Astrocyte of the hippocampus (primary cell): Measurements from ENCODE around the gene MOB2.

Experiments
- DNase-seq: peaks from one replicate; pipeline ENCODE4 v3.0.0; 2011; ENCODE audit warnings: low read depth, low spot score

The MOB2 gene

GRCh38 chr11:1504138-1504537 lies 17.6 kb upstream of the MOB2 start:
- DNase-seq, result no peak

- no peak for DNase-seq
Measured at GRCh38 chr11:1503708-1504104, 17.1 kb upstream of the MOB2 start.

- peak; percentile 55 for DNase-seq
Measured at GRCh38 chr11:1502954-1503707, 16.6 kb upstream of the MOB2 start.

GRCh38 chr11:1502168-1502953 lies 15.8 kb upstream of the MOB2 start:
- no peak for DNase-seq

GRCh38 chr11:1501421-1502167 lies 15.0 kb upstream of the MOB2 start:
- no peak for DNase-seq

- DNase-seq, result no peak
Measured at GRCh38 chr11:1500466-1501420, 14.2 kb upstream of the MOB2 start.

GRCh38 chr11:1499899-1500298 lies 13.3 kb upstream of the MOB2 start:
- DNase-seq, result no peak

GRCh38 chr11:1499261-1499890 lies 12.8 kb upstream of the MOB2 start:
- no peak for DNase-seq

GRCh38 chr11:1498262-1498661 lies 11.7 kb upstream of the MOB2 start:
- DNase-seq, result no peak

GRCh38 chr11:1497600-1497999 lies 11.0 kb upstream of the MOB2 start:
- no peak for DNase-seq

- no peak for DNase-seq
Measured at GRCh38 chr11:1496761-1497095, 10.1 kb upstream of the MOB2 start.

GRCh38 chr11:1496091-1496760 lies 9.6 kb upstream of the MOB2 start:
- DNase-seq, result no peak

GRCh38 chr11:1494650-1495049 lies 8.1 kb upstream of the MOB2 start:
- no peak for DNase-seq

GRCh38 chr11:1493650-1494244 lies 7.2 kb upstream of the MOB2 start:
- no peak for DNase-seq

- DNase-seq, result no peak
Measured at GRCh38 chr11:1491379-1491778, 4.8 kb upstream of the MOB2 start.

GRCh38 chr11:1490651-1491050 lies 4.1 kb upstream of the MOB2 start:
- no peak for DNase-seq

- no peak for DNase-seq
Measured at GRCh38 chr11:1488575-1489180, 2.1 kb upstream of the MOB2 start.

GRCh38 chr11:1487851-1488574 lies 1.4 kb upstream of the MOB2 start:
- no peak for DNase-seq
